H1 (cell line): ENCODE data around the gene NCAPD2. TPM values are rescaled to one million over a fixed set of nuclear protein-coding genes. Genes with fewer than 3 reads are reported as not detected.

Experiments
- CTCF ChIA-PET: fragments of 300-600 bp; sonication (Branson Sonifier 250); formaldehyde crosslinking; loops from one replicate; lab custom pipeline; 2021; ENCODE audit not compliant: partially characterized antibody; lab: Charles Lee
- POLR2A ChIA-PET: fragments of 300-600 bp; sonication (Branson Sonifier 250); formaldehyde crosslinking; loops from one replicate; lab custom pipeline; 2021; ENCODE audit warnings: inconsistent platforms; ENCODE audit not compliant: partially characterized antibody; lab: Charles Lee
- DNase-seq, 2 experiments: peaks; one replicate each; pipeline versions ENCODE4 v3.0.0 to v3.0.0-alpha.2; 2010 to 2022; ENCODE audit warnings: low spot score in 2 of 2, low read depth in 1 of 2, mixed read lengths in 1 of 2
- FAIRE-seq: peaks from 2 replicates; lab custom pipeline; 2011; peaks lifted over from hg19 to GRCh38; lab: Jason Lieb, UNC
- H2AFZ ChIP-seq: 2 replicates; pipeline ENCODE4 v1.8.1; 2012; ENCODE audit warnings: low read length, inconsistent platforms
- H2AK5ac ChIP-seq: 2 replicates; pipeline ENCODE4 v1.6.1; 2013; ENCODE audit warnings: low read depth, low read length
- H2BK120ac ChIP-seq: replicated peaks from 2 replicates; pipeline ENCODE3; 2013; ENCODE audit warnings: low read depth, low read length, inconsistent platforms
- H2BK12ac ChIP-seq: 2 replicates; pipeline ENCODE4 v1.6.1; 2013; ENCODE audit warnings: low read depth, low read length
- H2BK15ac ChIP-seq: 2 replicates; pipeline ENCODE4 v1.6.1; 2013; ENCODE audit warnings: low read length
- H2BK20ac ChIP-seq: 2 replicates; pipeline ENCODE4 v1.6.1; 2013; ENCODE audit warnings: low read length
- H2BK5ac ChIP-seq: 2 replicates; pipeline ENCODE4 v1.6.1; 2013; ENCODE audit warnings: low read depth, low read length
- H3K14ac ChIP-seq: 2 replicates; pipeline ENCODE4 v1.6.1; 2013; ENCODE audit warnings: inconsistent platforms; ENCODE audit not compliant: insufficient read length
- H3K18ac ChIP-seq: 2 replicates; pipeline ENCODE4 v1.6.1; 2013; ENCODE audit warnings: low read length; ENCODE audit errors: extremely low read depth
- H3K23ac ChIP-seq: 2 replicates; pipeline ENCODE4 v1.6.1; 2013; ENCODE audit warnings: inconsistent platforms; ENCODE audit not compliant: insufficient read length
- H3K23me2 ChIP-seq: 2 replicates; pipeline ENCODE4 v1.6.1; 2013; ENCODE audit warnings: low read depth, low read length
- H3K27ac ChIP-seq: 2 replicates; pipeline ENCODE4 v1.6.1; 2011; ENCODE audit warnings: low read depth, low read length, inconsistent platforms
- H3K27me3 ChIP-seq, 4 experiments: replicated peaks in 1 of 4; 1 replicate in 1 of 4; 2 replicates in 3 of 4; pipeline versions ENCODE4 v1.6.1 to v1.8.1; 2011 to 2013; ENCODE audit warnings: low read length in 3 of 4, mild to moderate bottlenecking in 3 of 4, inconsistent platforms in 2 of 4, mixed read lengths in 2 of 4, moderate library complexity in 1 of 4; ENCODE audit not compliant: control insufficient read depth in 3 of 4, insufficient read depth in 3 of 4; ENCODE audit errors: extremely low read depth in 1 of 4
- H3K36me3 ChIP-seq, 4 experiments: 2 replicates each; pipeline versions ENCODE4 v1.6.1 to v1.8.1; 2011 to 2013; ENCODE audit warnings: mild to moderate bottlenecking in 4 of 4, low read length in 3 of 4, moderate library complexity in 2 of 4, control low read depth in 1 of 4, inconsistent platforms in 1 of 4; ENCODE audit not compliant: insufficient read depth in 4 of 4, control insufficient read depth in 2 of 4
- H3K4ac ChIP-seq: replicated peaks from 2 replicates; pipeline ENCODE3; 2013; ENCODE audit warnings: low read length, low read depth, mixed read lengths, inconsistent platforms; ENCODE audit not compliant: insufficient read length
- H3K4me1 ChIP-seq, 4 experiments: replicated peaks in 1 of 4; 1 replicate in 1 of 4; 2 replicates in 3 of 4; pipeline versions ENCODE4 v1.6.1 to v1.8.1; 2011 to 2013; ENCODE audit warnings: low read length in 3 of 4, inconsistent platforms in 2 of 4, mixed read lengths in 1 of 4; ENCODE audit not compliant: insufficient read depth in 4 of 4, control insufficient read depth in 3 of 4
- H3K4me2 ChIP-seq, 2 experiments: 2 replicates each; pipeline versions ENCODE4 v1.6.1 to v1.8.1; 2011 to 2013; ENCODE audit warnings: low read depth in 2 of 2, low read length in 2 of 2, control low read depth in 1 of 2, inconsistent platforms in 1 of 2, mild to moderate bottlenecking in 1 of 2; ENCODE audit not compliant: insufficient read depth in 1 of 2
- H3K4me3 ChIP-seq, 4 experiments: fragments of 200-600, 300-600 bp in 1 of 4; sonication (generic), shearing (Covaris generic), sonication (Bioruptor Twin) in 1 of 4; 2 replicates each; pipeline versions ENCODE4 v1.5.1 to v1.8.1; 2011 to 2016; ENCODE audit warnings: low read length in 4 of 4, low read depth in 3 of 4, control low read depth in 2 of 4, inconsistent platforms in 2 of 4, mild to moderate bottlenecking in 2 of 4, mixed read lengths in 1 of 4, moderate library complexity in 1 of 4; ENCODE audit not compliant: insufficient read depth in 2 of 4; ENCODE audit errors: extremely low read depth in 1 of 4
- H3K56ac ChIP-seq: replicated peaks from 2 replicates; pipeline ENCODE3; 2013; ENCODE audit warnings: low read depth, mild to moderate bottlenecking, mixed read lengths, low read length, inconsistent platforms; ENCODE audit not compliant: insufficient read length
- H3K79me1 ChIP-seq: 2 replicates; pipeline ENCODE4 v1.6.1; 2013; ENCODE audit warnings: low read depth, low read length, control low read depth
- H3K79me2 ChIP-seq, 2 experiments: 2 replicates each; pipeline versions ENCODE4 v1.6.1 to v1.8.1; 2012 to 2013; ENCODE audit warnings: low read length in 2 of 2, mild to moderate bottlenecking in 2 of 2, inconsistent platforms in 1 of 2; ENCODE audit not compliant: insufficient read depth in 2 of 2, control insufficient read depth in 1 of 2
- H3K9ac ChIP-seq, 4 experiments: replicated peaks in 1 of 4; 1 replicate in 1 of 4; 2 replicates in 3 of 4; pipeline versions ENCODE4 v1.6.1 to v1.8.1; 2011 to 2013; ENCODE audit warnings: low read depth in 3 of 4, low read length in 3 of 4, control low read depth in 2 of 4, mild to moderate bottlenecking in 2 of 4, moderate library complexity in 2 of 4, inconsistent platforms in 1 of 4; ENCODE audit errors: extremely low read depth in 1 of 4
- H3K9me3 ChIP-seq, 2 experiments: 2 replicates each; pipeline versions ENCODE4 v1.6.1 to v1.8.1; 2012 to 2013; ENCODE audit warnings: mild to moderate bottlenecking in 2 of 2, moderate library complexity in 2 of 2, control low read depth in 1 of 2, inconsistent platforms in 1 of 2, low read depth in 1 of 2, low read length in 1 of 2, mixed read lengths in 1 of 2; ENCODE audit not compliant: insufficient read depth in 2 of 2
- H4K20me1 ChIP-seq, 2 experiments: replicated peaks in 1 of 2; 2 replicates each; pipeline versions ENCODE3 to v1.8.1; 2011 to 2013; ENCODE audit warnings: inconsistent platforms in 2 of 2, low read length in 2 of 2, mild to moderate bottlenecking in 1 of 2; ENCODE audit not compliant: insufficient read depth in 2 of 2, control insufficient read depth in 1 of 2
- H4K5ac ChIP-seq: 2 replicates; pipeline ENCODE4 v1.6.1; 2013; ENCODE audit warnings: low read length, low read depth, mixed read lengths, inconsistent platforms; ENCODE audit not compliant: insufficient read length
- H4K8ac ChIP-seq: 2 replicates; pipeline ENCODE4 v1.8.0; 2013; ENCODE audit warnings: mild to moderate bottlenecking, moderate library complexity, low read length, inconsistent platforms; ENCODE audit not compliant: insufficient read depth; ENCODE audit errors: extremely low read depth
- H4K91ac ChIP-seq: replicated peaks from 2 replicates; pipeline ENCODE3; 2013; ENCODE audit warnings: low read length, mixed read lengths, inconsistent platforms; ENCODE audit not compliant: insufficient read length
- BCL11A ChIP-seq, 2 experiments: IDR thresholded peaks; one replicate each; pipeline ENCODE4 v1.6.1; 2011; ENCODE audit warnings: low read depth in 2 of 2, low read length in 2 of 2, mild to moderate bottlenecking in 2 of 2
- CTBP2 ChIP-seq: IDR thresholded peaks from 2 replicates; pipeline ENCODE4 v1.7.0; 2011; ENCODE audit warnings: borderline replicate concordance, mild to moderate bottlenecking, moderate library complexity, mixed read lengths, low read length; ENCODE audit not compliant: insufficient read depth, insufficient read length
- EGR1 ChIP-seq: IDR thresholded peaks from 2 replicates; pipeline ENCODE4 v1.6.1; 2011; ENCODE audit warnings: low read depth, low read length, borderline replicate concordance
- RBBP5 ChIP-seq: IDR thresholded peaks from 2 replicates; pipeline ENCODE4 v1.7.1; 2012; ENCODE audit warnings: low read depth, mild to moderate bottlenecking, inconsistent platforms, low read length, moderate library complexity, borderline replicate concordance
- SUZ12 ChIP-seq: fragments of 200-600 bp; sonication (generic); IDR thresholded peaks from 2 replicates; pipeline ENCODE4 v1.6.1; 2012; ENCODE audit warnings: mild to moderate bottlenecking, inconsistent platforms, low read length, moderate library complexity, mixed read lengths
- TEAD4 ChIP-seq: IDR thresholded peaks from 2 replicates; pipeline ENCODE4 v1.6.1; 2012; ENCODE audit warnings: low read depth, low read length, inconsistent platforms, mixed read lengths
- WGBS, 2 experiments: shearing (Covaris generic) in 1 of 2; methylation state at CpG; one replicate each; pipeline versions ENCODE4 v1.1.6 to v1.1.7; 2013 to 2015; ENCODE audit warnings: low lambda C conversion rate in 2 of 2, mixed read lengths in 2 of 2, inconsistent platforms in 1 of 2, low coverage in 1 of 2, missing lambda C conversion rate in 1 of 2; ENCODE audit not compliant: insufficient replicate concordance in 2 of 2, insufficient coverage in 1 of 2, insufficient read length in 1 of 2; ENCODE audit errors: extremely low coverage in 1 of 2, missing lambda C conversion rate in 1 of 2; 5-methylcytosine and 5-hydroxymethylcytosine counted together
- polyA plus RNA-seq, 7 experiments: library from polyadenylated mRNA; depleted of rRNA in 3 of 7; stranded (reverse) in 5 of 7; unstranded in 2 of 7; fragments of >200 nt in 5 of 7; fragments of 200-250 nt in 2 of 7; gene quantifications; 1 replicate in 5 of 7; 2 replicates in 1 of 7; 4 replicates in 1 of 7; pipeline versions ENCODE4 v1.2.1 to v1.2.3, GENCODE V29; 2011 to 2013; ENCODE audit warnings: missing spikeins in 2 of 7, mixed read lengths in 2 of 7
- total RNA-seq: library from RNA; stranded (reverse); fragmentation: NEBNext Ultra II Directional; extraction: Animal tissue kit (Norgen Biotek cat#: 25700); gene quantifications from 2 replicates; pipeline ENCODE4 v1.2.1, GENCODE V29; 2021

NCAPD2 gene
- total and polyA plus RNA-seq, 2 of the 8 experiments (the other 6 are each of a cell fraction or from before 2014, with no cell fraction given): 55.8 to 132 TPM

GRCh38 chr12:6551496-6552139 is 57.7 kb downstream of the NCAPD2 start:
- no peaks in the 10 kb centered on the region for H3K9me3 ChIP-seq
- no peaks in the 10 kb centered on the region for H3K27me3 ChIP-seq
- H3K56ac ChIP-seq: no peak overlapping the region
- H3K4ac ChIP-seq: no peak overlapping the region
- ChIA-PET CTCF (interaction anchor here (0.9 to 24.9 kb wide), 10 partner anchors 5 to 274 kb away, joined by 3 to 462 read pairs (median 7); partner anchors contain the start of genes GAPDH, IFFO1 and NOP2), POLR2A (interaction anchor here (0.6 to 24.2 kb wide), 10 partner anchors 13 to 93 kb away, joined by 3 to 665 read pairs (median 4); partner anchors contain the start of genes GAPDH and NOP2)
- H3K79me2 ChIP-seq: peaks cover 0 to 41% of the 10 kb centered on the region in 2 experiments; a peak in 2 of 4 replicates
- no peak overlapping the region for H2AFZ ChIP-seq
- FAIRE-seq: no peak
- peaks cover 6 to 18% (median 8%) of the 10 kb centered on the region in 4 experiments; a peak in 6 of 8 replicates for H3K36me3 ChIP-seq
- no peak overlapping the region; a peak in 1 of 4 replicates for H3K4me2 ChIP-seq
- WGBS, 2 experiments: 93% methylated on average over 11 of the region's 11 CpGs; no CpG with 5 or more reads in 1 of the 2 experiments
- no peak overlapping the region for H3K18ac ChIP-seq
- peak overlapping the region; percentile 75; the same call in 1 of the 2 replicates for H2BK5ac ChIP-seq
- no peak overlapping the region for H2BK20ac ChIP-seq
- H2BK12ac ChIP-seq: no peak overlapping the region
- H4K91ac ChIP-seq: no peak overlapping the region
- H2AK5ac ChIP-seq: no peak overlapping the region
- no peak overlapping the region for H4K5ac ChIP-seq
- peak overlapping the region; percentile 68; the same call in 1 of the 2 replicates for H4K8ac ChIP-seq
- TF ChIP-seq SUZ12 (no peak), EGR1 (no peak), CTBP2 (no peak), BCL11A (IDR thresholded peaks at IDR 0.05; ENCODE audit: low read depth in 2 of 2, low read length in 2 of 2) (no peak), RBBP5 (no peak), TEAD4 (0 out of 2 replicates have a peak, but pooled peaks have one; percentile 21)
- no peak overlapping the region for H2BK120ac ChIP-seq
- no peak overlapping the region for H3K14ac ChIP-seq
- H3K4me3 ChIP-seq: no peak overlapping the region
- no peak overlapping the region for H3K23ac ChIP-seq
- peaks cover 10 to 24% of the 10 kb centered on the region in 2 experiments for H4K20me1 ChIP-seq
- peaks cover 24% of the 10 kb centered on the region for H3K79me1 ChIP-seq
- H3K9ac ChIP-seq: no peak overlapping the region
- peaks cover 13% of the 10 kb centered on the region; the same call in 1 of the 2 replicates for H3K23me2 ChIP-seq
- DNase-seq: no peak
- H3K4me1 ChIP-seq: peaks cover 4 to 15% (median 9%) of the 10 kb centered on the region in 4 experiments
- H3K27ac ChIP-seq: no peak overlapping the region
- H2BK15ac ChIP-seq: no peak overlapping the region
